Erythroblast (primary cell): Measurements from ENCODE around the gene C10orf90.

Experiments used
- GATA1 ChIP-seq: IDR thresholded peaks from 2 replicates; pipeline ENCODE4 v1.6.1; 2011; ENCODE audit warnings: low read depth, mild to moderate bottlenecking, control low read depth, low read length, moderate library complexity
- POLR2A ChIP-seq: IDR thresholded peaks from 2 replicates; pipeline ENCODE4 v1.6.1; 2011; ENCODE audit warnings: mild to moderate bottlenecking, low read length

DNA sequence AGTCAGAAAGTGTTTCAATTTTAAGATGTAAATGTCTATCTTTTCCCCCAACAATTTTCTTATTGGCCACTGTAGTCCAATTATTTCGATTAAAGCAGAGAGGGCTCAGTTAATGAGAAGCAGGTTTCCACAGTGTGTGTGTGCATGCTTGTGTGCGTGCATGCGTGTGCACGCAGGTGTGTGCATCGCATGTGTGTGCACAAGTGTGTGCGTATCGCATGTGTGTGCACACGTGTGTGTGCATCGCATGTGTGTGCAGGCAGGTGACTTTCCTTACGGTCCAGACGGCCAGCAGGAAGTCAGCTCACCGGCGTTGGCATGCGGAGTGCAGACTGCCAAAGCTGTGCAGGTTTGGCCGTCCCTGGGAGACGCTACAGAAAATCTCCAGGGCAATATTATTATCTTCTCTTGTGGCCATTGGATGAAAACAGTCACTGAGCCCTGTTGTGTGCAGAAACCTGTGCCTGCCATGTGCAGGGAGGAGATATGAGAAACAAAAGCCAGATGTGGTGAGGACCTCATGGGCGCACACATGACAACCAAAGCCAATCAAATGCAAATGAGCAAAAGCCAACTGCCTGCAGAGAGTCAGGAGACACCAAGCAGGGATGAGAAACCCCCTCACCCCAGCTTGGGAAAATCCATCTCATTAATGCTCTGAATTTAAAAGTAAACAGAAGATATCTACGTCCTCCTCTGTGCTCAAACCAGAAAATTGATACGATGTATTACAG lies 70.4 kb downstream of the C10orf90 start:
- TF ChIP-seq POLR2A (no peak), GATA1 (no peak)
